GM23338 (cell line): ENCODE measurements around the gene DPF3. TPM values are rescaled to one million over a fixed set of nuclear protein-coding genes. Genes with fewer than 3 reads are reported as not detected.
A peak's percentile ranks its signal among the peaks of the same experiment; 100 is the strongest.

Source experiments
- ATAC-seq: fragments of 200-7000 bp; cut with Tn5 transposase; 3 replicates; pipeline ENCODE4 v1.9.1; 2020
- DNase-seq: peaks from one replicate; pipeline ENCODE4 v3.0.0-alpha.2; 2015; ENCODE audit warnings: low spot score
- H2AFZ ChIP-seq: fragments of 200-600 bp; sonication (generic); 2 replicates; pipeline ENCODE4 v1.8.0; 2016; ENCODE audit warnings: antibody characterized with exemption, mild to moderate bottlenecking, moderate library complexity
- H3F3A ChIP-seq: fragments of 200-600 bp; sonication (generic); replicated peaks from 2 replicates; pipeline ENCODE4 v1.8.0; 2017; ENCODE audit warnings: antibody characterized with exemption, mixed run types, low read depth
- H3K27ac ChIP-seq: fragments of 200-600 bp; sonication (generic); 2 replicates; pipeline ENCODE4 v1.6.1; 2016; ENCODE audit warnings: low read depth
- H3K27me3 ChIP-seq: fragments of 200-600 bp; sonication (generic); 2 replicates; pipeline ENCODE4 v1.8.0; 2016; ENCODE audit warnings: mild to moderate bottlenecking, mixed run types, moderate library complexity; ENCODE audit not compliant: insufficient read depth
- H3K36me3 ChIP-seq: fragments of 200-600 bp; sonication (generic); 2 replicates; pipeline ENCODE4 v1.8.0; 2016; ENCODE audit warnings: mild to moderate bottlenecking; ENCODE audit not compliant: insufficient read depth
- H3K4me1 ChIP-seq: fragments of 200-600 bp; sonication (generic); 2 replicates; pipeline ENCODE4 v1.8.0; 2016; ENCODE audit warnings: mild to moderate bottlenecking, moderate library complexity; ENCODE audit not compliant: insufficient read depth
- H3K4me2 ChIP-seq: fragments of 200-600 bp; sonication (generic); 2 replicates; pipeline ENCODE4 v1.7.1; 2017; ENCODE audit warnings: mixed run types
- H3K4me3 ChIP-seq: fragments of 200-600 bp; sonication (generic); 2 replicates; pipeline ENCODE4 v1.6.1; 2016; ENCODE audit warnings: mixed run types
- H3K79me2 ChIP-seq: fragments of 200-600 bp; sonication (generic); replicated peaks from 2 replicates; pipeline ENCODE4 v1.8.0; 2017; ENCODE audit warnings: mild to moderate bottlenecking; ENCODE audit not compliant: insufficient read depth
- H3K9me2 ChIP-seq: fragments of 200-600 bp; sonication (generic); 2 replicates; pipeline ENCODE4 v1.8.0; 2017; ENCODE audit not compliant: insufficient read depth
- H4K20me1 ChIP-seq: fragments of 200-600 bp; sonication (generic); replicated peaks from 2 replicates; pipeline ENCODE4 v1.8.0; 2017; ENCODE audit warnings: mild to moderate bottlenecking; ENCODE audit not compliant: insufficient read depth
- H3K27ac Mint-ChIP-seq: 2 replicates; pipeline ENCODE4 v1.8.0; 2020; ENCODE audit warnings: inconsistent platforms, mild to moderate bottlenecking, moderate library complexity, mixed read lengths
- H3K27me3 Mint-ChIP-seq: 3 replicates; pipeline ENCODE4 v1.8.0; 2022; ENCODE audit warnings: low read depth, mild to moderate bottlenecking, moderate library complexity, mixed read lengths, inconsistent platforms; ENCODE audit not compliant: insufficient read depth, poor library complexity
- H3K36me3 Mint-ChIP-seq: 3 replicates; pipeline ENCODE4 v1.8.0; 2021; ENCODE audit warnings: low read depth, mild to moderate bottlenecking, inconsistent platforms, moderate library complexity, mixed read lengths
- H3K4me1 Mint-ChIP-seq: 3 replicates; pipeline ENCODE4 v1.8.0; 2020; ENCODE audit warnings: mild to moderate bottlenecking, inconsistent platforms, mixed read lengths
- H3K4me3 Mint-ChIP-seq: 3 replicates; pipeline ENCODE4 v1.8.0; 2021; ENCODE audit warnings: moderate library complexity, mild to moderate bottlenecking, inconsistent platforms, mixed read lengths
- H3K9me3 Mint-ChIP-seq: 3 replicates; pipeline ENCODE4 v1.8.0; 2020; ENCODE audit warnings: moderate library complexity, mild to moderate bottlenecking, inconsistent platforms, mixed read lengths
- CTCF ChIP-seq, 2 experiments: fragments of 200-600 bp in 1 of 2; sonication (generic) in 1 of 2; conservative IDR thresholded peaks; 2 replicates each; pipeline versions ENCODE4 v1.5.1 to v1.6.1; 2016 to 2017; ENCODE audit warnings: antibody characterized with exemption in 2 of 2, low read depth in 2 of 2, mild to moderate bottlenecking in 2 of 2, moderate library complexity in 1 of 2
- ETS1 ChIP-seq: IDR thresholded peaks from 2 replicates; pipeline ENCODE4 v1.6.1; 2016; ENCODE audit warnings: antibody characterized with exemption
- EZH2 ChIP-seq: fragments of 200-600 bp; sonication (generic); IDR thresholded peaks from one replicate; pipeline ENCODE4 v1.8.0; 2017; ENCODE audit warnings: antibody characterized with exemption, mild to moderate bottlenecking, low read depth; ENCODE audit not compliant: unreplicated experiment
- JUNB ChIP-seq: IDR thresholded peaks from one replicate; pipeline ENCODE4 v1.6.1; 2016; ENCODE audit warnings: antibody characterized with exemption; ENCODE audit not compliant: unreplicated experiment
- NANOG ChIP-seq: IDR thresholded peaks from 2 replicates; pipeline ENCODE4 v1.6.1; 2016; ENCODE audit warnings: antibody characterized with exemption, borderline replicate concordance
- REST ChIP-seq: IDR thresholded peaks from one replicate; pipeline ENCODE4 v1.6.1; 2018; ENCODE audit warnings: antibody characterized with exemption; ENCODE audit not compliant: unreplicated experiment
- ZNF114 ChIP-seq: fragments of 250-450 bp; sonication (Bioruptor Pico); IDR thresholded peaks from 2 replicates; pipeline ENCODE4 v1.5.0; 2020; ENCODE audit warnings: mild to moderate bottlenecking, moderate library complexity
- ZNF331 ChIP-seq: fragments of 250-450 bp; sonication (Bioruptor Pico); IDR thresholded peaks from 2 replicates; pipeline ENCODE4 v1.5.0; 2020; ENCODE audit warnings: low read depth, mild to moderate bottlenecking, moderate library complexity
- ZNF462 ChIP-seq: fragments of 250-450 bp; sonication (Bioruptor Pico); IDR thresholded peaks from 2 replicates; pipeline ENCODE4 v1.5.0; 2020; ENCODE audit warnings: mild to moderate bottlenecking, moderate library complexity
- polyA plus RNA-seq: library from polyadenylated mRNA; unstranded; fragments of >200 nt; fragmentation: Nextera tagmentation; extraction: Ambion mirVana; gene quantifications from 2 replicates; pipeline ENCODE4 v1.2.1, GENCODE V29; 2016
- total RNA-seq: library from RNA; depleted of rRNA; stranded (reverse); fragments of >200 nt; shearing (Covaris generic); gene quantifications from 2 replicates; pipeline ENCODE4 v1.2.3, GENCODE V29; 2014

Gene DPF3
- total and polyA plus RNA-seq, 2 experiments from 2014 or later = 0.18 to 1.0 TPM

GRCh38 chr14:72878746-72879145 is 15.2 kb downstream of the DPF3 start (continued):
- no peak for TF ChIP-seq ETS1
- TF ChIP-seq ZNF114 (CRISPR knock-in tag) = no peak
- no peak for TF ChIP-seq ZNF331 (CRISPR knock-in tag)
- no peak for TF ChIP-seq EZH2
- no peak for TF ChIP-seq REST
- no peak for TF ChIP-seq CTCF (conservative IDR thresholded peaks at IDR 0.05; ENCODE audit: low read depth in 2 of 2)

- ATAC-seq = peak; percentile 93
- Mint-ChIP-seq H3K9me3 (peaks cover 7% of the 10 kb centered on the region), H3K4me1 (peaks cover 11% of the 10 kb centered on the region), H3K4me3 (no peak overlapping the region), H3K27ac (no peak overlapping the region), H3K27me3 (peaks cover 6% of the 10 kb centered on the region), H3K36me3 (peaks cover 3% of the 10 kb centered on the region; the same call in 2 of the 3 replicates)
- DNase-seq = peak; percentile 65
- H4K20me1 ChIP-seq = no peaks in the 10 kb centered on the region
- H3K4me1 ChIP-seq = peaks cover 14% of the 10 kb centered on the region; the same call in 1 of the 2 replicates
- H3K4me3 ChIP-seq = no peak overlapping the region
- no peaks in the 10 kb centered on the region for H3F3A ChIP-seq
- 0 out of 2 replicates have a peak, but pooled peaks cover 4% of the 10 kb centered on the region for H3K9me2 ChIP-seq
- H3K27ac ChIP-seq = no peak overlapping the region
- no peaks in the 10 kb centered on the region for H3K36me3 ChIP-seq
- H3K79me2 ChIP-seq = no peaks in the 10 kb centered on the region
- H3K27me3 ChIP-seq = no peaks in the 10 kb centered on the region
- no peak overlapping the region for H3K4me2 ChIP-seq
- peak overlapping the region; percentile 85 for H2AFZ ChIP-seq
- TF ChIP-seq NANOG = no peak
- TF ChIP-seq REST = no peak
- TF ChIP-seq ZNF462 (CRISPR knock-in tag) = peak; percentile 85
- no peak for TF ChIP-seq JUNB
Observed at GRCh38 chr14:72876710-72877063, 17.2 kb downstream of the DPF3 start.
